ENCODE data around the gene ZNF710. TPM values are rescaled to one million over a fixed set of nuclear protein-coding genes. Genes with fewer than 3 reads are reported as not detected.

Gene ZNF710
- total RNA-seq, 2 donors from 2014 or later: 3.4 to 5.2 TPM

DNA sequence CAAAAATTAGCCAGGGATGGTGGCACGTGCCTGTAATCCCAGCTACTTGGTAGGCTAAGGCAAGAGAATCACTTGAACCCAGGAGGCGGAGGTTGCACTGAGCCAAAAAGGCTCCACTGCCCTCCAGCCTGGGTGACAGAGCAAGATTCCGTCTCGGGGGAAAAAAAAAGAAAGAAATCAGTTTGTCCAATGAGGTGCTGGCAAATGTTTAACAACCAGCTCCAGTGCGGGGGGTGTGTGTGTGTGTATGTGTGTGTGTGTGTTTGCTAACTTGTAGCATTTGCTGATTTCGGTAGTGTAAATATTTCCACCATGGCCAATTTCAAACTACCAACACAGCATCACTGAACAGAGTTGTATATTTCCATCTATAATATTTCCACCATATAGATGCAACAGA is 124.9 kb downstream of the ZNF710 start:
- no peak for TF ChIP-seq CTCF (IDR thresholded peaks at IDR 0.05)
- Histone ChIP-seq H3K27me3 (no peaks in the 10 kb centered on the region), H3K36me3 (no peaks in the 10 kb centered on the region), H3K4me3 (no peak overlapping the region), H3K27ac (peak overlapping the region in 1 of 2 donors; percentile 89), H3K4me1 (peaks cover 0 to 12% of the 10 kb centered on the region in 2 donors), H3K9me3 (no peaks in the 10 kb centered on the region)
- DNase-seq (ENCODE audit: low spot score): no peak

- Histone ChIP-seq H3K9me3 (no peaks in the 10 kb centered on the region), H3K4me3 (no peak overlapping the region), H3K27me3 (no peaks in the 10 kb centered on the region), H3K27ac (peak overlapping the region; percentile 68 to 89), H3K4me1 (peaks cover 0 to 12% of the 10 kb centered on the region in 2 donors), H3K36me3 (no peaks in the 10 kb centered on the region)
- TF ChIP-seq CTCF (IDR thresholded peaks at IDR 0.05): no peak
- DNase-seq (ENCODE audit: low spot score): no peak
Measured at GRCh38 chr15:90126596-90127435, 125.7 kb downstream of the ZNF710 start.

- Histone ChIP-seq H3K27ac (no peak overlapping the region), H3K9me3 (no peaks in the 10 kb centered on the region), H3K27me3 (no peaks in the 10 kb centered on the region), H3K4me1 (peaks cover 0 to 12% of the 10 kb centered on the region in 2 donors), H3K4me3 (no peak overlapping the region), H3K36me3 (no peaks in the 10 kb centered on the region)
- DNase-seq (ENCODE audit: low spot score): no peak
- no peak for TF ChIP-seq CTCF (IDR thresholded peaks at IDR 0.05)
Measured at GRCh38 chr15:90130291-90130690, 129.2 kb downstream of the ZNF710 start.

Small RNAs within 50 kb of the gene (microRNA-seq; reads per million reads assigned to microRNA genes)
- 0 reads per million in 2 donors for gene MIR3174 (ENCODE audit: borderline number of aligned reads in 2 of 2, borderline replicate concordance in 1 of 2)

Other genes with a start within 250 kb of the ZNF710 start
- not detected for gene MESP2, start 225.0 kb upstream of the ZNF710 start, total RNA-seq
- 10 to 100 TPM in 1 of 2 donors, 1 to 10 TPM in 1; 8.1 to 22.7 TPM for gene ANPEP, start 186.5 kb upstream of the ZNF710 start, total RNA-seq
- gene AP3S2, start 107.3 kb upstream of the ZNF710 start, total RNA-seq: 10 to 100 TPM; 42.1 to 65.9 TPM
- 10 to 100 TPM in 1 of 2 donors, 1 to 10 TPM in 1; 8.3 to 11.8 TPM for gene ARPIN, start 88.4 kb upstream of the ZNF710 start, total RNA-seq
- 100 to 1,000 TPM; 119 to 249 TPM for gene IDH2, start 101.1 kb downstream of the ZNF710 start, total RNA-seq
- gene SEMA4B, start 200.0 kb downstream of the ZNF710 start, total RNA-seq: 10 to 100 TPM; 22.1 to 31.6 TPM
- gene CIB1, start 232.6 kb downstream of the ZNF710 start, total RNA-seq: 10 to 100 TPM; 24.9 to 31.1 TPM
- 10 to 100 TPM in 1 of 2 donors, 1 to 10 TPM in 1; 8.6 to 16.1 TPM for gene GDPGP1, start 232.9 kb downstream of the ZNF710 start, total RNA-seq
- not detected for gene TTLL13, start 248.2 kb downstream of the ZNF710 start, total RNA-seq